ENCODE results near the gene PPFIA4. TPM values are rescaled to one million over a fixed set of nuclear protein-coding genes. Genes with fewer than 3 reads are reported as not detected.

Gene PPFIA4
- total and polyA plus RNA-seq, 12 donors = 8.1 to 60.6 (median 29.9) TPM

- no peak for ATAC-seq
- DNase-seq = no peak
- H3K27me3 ChIP-seq = peaks cover 0 to 97% (median 57%) of the 10 kb centered on the region in 7 donors
- H3K4me1 ChIP-seq = peaks cover 0 to 18% (median 6%) of the 10 kb centered on the region in 9 donors
- 83 to 84% methylated on average over 7 of the region's 7 CpGs for WGBS, 2 donors
- no peak overlapping the region for H3K27ac ChIP-seq
- no peak overlapping the region for H3K4me3 ChIP-seq
- H3K9me3 ChIP-seq = no peaks in the 10 kb centered on the region
- intact Hi-C loops (cut with DNase I) = loop anchor here in 3 of 10 donors (5.0 kb wide), 3 partner anchors 52 to 97 kb away; no protein-coding TSS in a partner anchor
- H3K36me3 ChIP-seq = no peaks in the 10 kb centered on the region
- TF ChIP-seq CTCF (IDR thresholded peaks at IDR 0.05) = no peak
These were observed 94.2 kb downstream of the PPFIA4 start for GRCh38 chr1:203120325-203121153.

- no peak for DNase-seq
- Histone ChIP-seq H3K4me1 (peaks cover 0 to 27% (median 11%) of the 10 kb centered on the region in 9 donors), H3K27me3 (peaks cover 0 to 98% (median 57%) of the 10 kb centered on the region in 7 donors), H3K9me3 (no peaks in the 10 kb centered on the region), H3K27ac (no peak overlapping the region), H3K36me3 (no peaks in the 10 kb centered on the region), H3K4me3 (no peak overlapping the region)
- 63 to 68% methylated on average over 11 of the region's 11 CpGs for WGBS, 2 donors
- intact Hi-C loops (cut with DNase I) = loop anchor here in 3 of 10 donors (5.0 kb wide), 3 partner anchors 51 to 96 kb away; no protein-coding TSS in a partner anchor
- no peak for TF ChIP-seq CTCF (IDR thresholded peaks at IDR 0.05)
- no peak for ATAC-seq
These were observed 95.1 kb downstream of the PPFIA4 start for GRCh38 chr1:203121186-203122015.

GRCh38 chr1:203122159-203122558 is 95.9 kb downstream of the PPFIA4 start:
- Histone ChIP-seq H3K27me3 (peaks cover 0 to 98% (median 59%) of the 10 kb centered on the region in 7 donors), H3K27ac (no peak overlapping the region), H3K4me3 (no peak overlapping the region), H3K4me1 (peaks cover 0 to 35% (median 19%) of the 10 kb centered on the region in 9 donors), H3K36me3 (no peaks in the 10 kb centered on the region), H3K9me3 (no peaks in the 10 kb centered on the region)
- TF ChIP-seq CTCF (IDR thresholded peaks at IDR 0.05) = no peak
- intact Hi-C loops (cut with DNase I) = loop anchor here in 3 of 10 donors (5.0 kb wide), 3 partner anchors 50 to 95 kb away; no protein-coding TSS in a partner anchor
- WGBS, 2 donors = 96 to 100% methylated on average over 2 of the region's 2 CpGs
- no peak for ATAC-seq
- no peak for DNase-seq

- H3K27me3 ChIP-seq = peaks cover 0 to 98% (median 46%) of the 10 kb centered on the region in 7 donors
- peaks cover 11 to 43% (median 30%) of the 10 kb centered on the region in 9 donors for H3K4me1 ChIP-seq
- H3K36me3 ChIP-seq = no peaks in the 10 kb centered on the region
- ATAC-seq = no peak
- no peaks in the 10 kb centered on the region for H3K9me3 ChIP-seq
- intact Hi-C loops (cut with DNase I) = loop anchor here in 3 of 10 donors (5.0 kb wide), 3 partner anchors 48 to 93 kb away; no protein-coding TSS in a partner anchor
- H3K4me3 ChIP-seq = no peak overlapping the region
- no peak overlapping the region for H3K27ac ChIP-seq
- no peak for TF ChIP-seq CTCF (IDR thresholded peaks at IDR 0.05)
- 48 to 74% methylated on average over 5 of the region's 5 CpGs for WGBS, 2 donors
- DNase-seq = no peak
These were observed 97.7 kb downstream of the PPFIA4 start for GRCh38 chr1:203124011-203124410.
